ENCODE measurements around the gene PNPLA6. TPM values are rescaled to one million over a fixed set of nuclear protein-coding genes. Genes with fewer than 3 reads are reported as not detected.

The PNPLA6 gene
- polyA plus RNA-seq (ENCODE audit: insufficient read length): 34.7 TPM

DNA sequence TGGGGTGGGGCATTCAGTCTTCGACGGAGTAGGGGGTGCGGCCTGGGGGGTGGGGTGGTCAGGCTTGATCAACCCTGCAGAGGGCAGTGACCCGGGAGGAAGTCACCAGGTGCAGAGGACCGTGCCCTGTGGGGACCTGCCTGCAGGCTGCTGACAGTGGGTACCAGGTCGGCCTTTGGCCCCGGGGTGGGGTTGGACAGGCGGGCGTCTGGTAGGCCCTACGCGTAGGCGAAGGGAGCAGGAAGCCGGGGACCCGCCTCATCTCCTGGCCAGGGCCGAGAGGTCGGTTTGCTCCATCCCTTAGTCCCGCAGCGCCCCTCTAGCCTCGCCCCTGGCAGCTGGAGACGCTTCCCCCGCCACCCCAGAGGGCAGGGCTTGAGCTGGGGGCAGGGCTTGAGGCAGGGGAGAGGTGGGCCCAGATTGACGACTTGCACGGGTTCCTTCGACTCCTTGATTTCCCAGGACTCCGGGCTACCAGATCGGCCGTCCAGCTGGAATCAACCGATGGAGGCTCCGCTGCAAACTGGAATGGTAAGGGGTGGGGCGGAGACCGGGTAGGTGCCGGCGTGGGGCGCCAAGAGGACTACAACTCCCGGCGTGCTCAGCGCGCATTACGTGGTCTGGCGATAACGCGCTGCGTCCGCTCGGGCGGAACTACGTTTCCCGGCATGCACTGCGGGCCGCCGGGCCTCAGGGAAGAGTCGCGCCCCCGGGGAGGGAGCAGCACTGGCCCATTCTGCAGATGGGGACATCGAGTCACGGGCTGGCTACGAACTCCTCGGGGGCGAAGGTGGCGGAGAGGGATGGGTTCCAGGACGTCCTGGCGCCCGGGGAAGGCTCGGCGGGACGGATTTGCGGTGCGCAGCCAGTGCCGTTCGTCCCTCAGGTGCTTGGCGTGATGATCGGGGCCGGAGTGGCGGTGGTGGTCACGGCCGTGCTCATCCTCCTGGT lies at the start of gene PNPLA6:
PNPLA6 (plus strand) TSS at position 671 of the 951 bp plus-strand sequence; CDS start at position 743, 72 bp downstream.
- peak; percentile 98 for DNase-seq

DNA sequence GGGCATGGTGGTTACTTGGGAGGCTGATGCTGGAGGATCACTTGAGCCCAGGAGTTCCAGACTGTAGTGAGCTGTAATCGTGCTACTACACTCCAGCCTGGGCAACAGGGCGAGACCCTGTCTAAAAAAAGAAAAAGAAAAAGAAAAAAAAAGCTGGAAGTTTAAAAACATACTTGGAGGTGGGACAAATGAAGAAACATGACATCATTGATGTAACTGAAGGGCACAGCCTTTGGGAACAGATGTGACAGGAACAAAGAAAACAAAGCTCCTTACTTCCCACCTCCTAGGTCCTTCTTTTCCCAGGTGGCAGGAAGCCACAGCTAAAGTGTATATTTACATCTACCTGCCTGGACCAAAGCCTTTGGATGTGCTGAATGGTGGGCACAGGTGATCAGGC lies 48.6 kb upstream of the PNPLA6 start:
- DNase-seq: no peak

DNA sequence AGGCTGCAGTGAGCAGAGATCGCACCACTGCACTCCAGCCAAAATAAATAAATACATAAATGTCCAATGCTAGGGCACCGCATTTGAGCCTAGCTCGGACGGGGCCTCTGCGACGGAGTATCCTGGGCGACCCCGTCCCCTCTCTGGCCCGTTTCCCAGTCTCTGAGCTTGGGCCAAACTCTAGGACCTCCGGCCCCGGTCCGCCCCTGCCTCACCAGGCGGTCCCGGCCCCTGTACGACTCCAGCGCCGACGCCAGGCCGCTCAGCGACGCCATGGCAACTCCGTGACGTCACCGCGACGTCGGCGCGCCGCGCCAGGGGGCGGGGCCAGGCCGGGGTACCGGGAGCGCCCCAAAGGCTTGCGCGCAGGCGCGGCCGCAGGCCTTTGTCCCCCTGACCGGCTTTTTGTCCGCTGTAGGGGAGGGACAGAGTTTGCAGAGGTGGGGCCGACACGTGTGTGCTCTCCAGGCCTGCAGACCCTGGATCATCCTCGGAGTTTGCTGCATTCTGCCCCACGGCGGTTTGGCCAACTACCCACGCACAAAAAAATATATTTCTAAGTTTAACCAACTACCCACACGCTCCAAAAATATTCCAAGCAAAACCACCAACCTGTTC lies 46.7 kb upstream of the PNPLA6 start, which contains the start of gene PEX11G:
PEX11G (minus strand) TSS at position 300 of the 618 bp plus-strand sequence; CDS start at position 275, 25 bp downstream.
- peak; percentile 95 for DNase-seq

DNA sequence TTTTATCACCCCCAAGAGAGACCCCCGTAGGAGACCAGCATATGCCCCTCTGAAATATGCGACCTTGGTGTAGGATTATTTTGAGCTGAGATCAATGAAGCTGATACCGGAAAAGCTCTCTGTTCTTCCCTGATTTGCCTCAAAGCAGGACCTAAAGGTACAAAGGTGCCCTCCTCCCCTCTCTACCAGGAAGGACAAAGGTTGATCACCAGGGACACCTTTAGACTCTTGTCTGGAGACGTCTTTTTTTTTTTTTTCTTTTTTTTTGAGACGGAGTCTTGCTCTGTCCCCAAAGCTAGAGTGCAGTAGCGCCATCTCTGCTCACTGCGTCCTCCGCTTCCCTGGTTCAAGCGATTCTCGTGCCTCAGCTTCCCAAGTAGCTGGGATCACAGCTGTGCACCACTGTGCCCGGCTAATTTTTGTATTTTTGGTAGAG lies 45.9 kb upstream of the PNPLA6 start:
- DNase-seq: no peak

DNA sequence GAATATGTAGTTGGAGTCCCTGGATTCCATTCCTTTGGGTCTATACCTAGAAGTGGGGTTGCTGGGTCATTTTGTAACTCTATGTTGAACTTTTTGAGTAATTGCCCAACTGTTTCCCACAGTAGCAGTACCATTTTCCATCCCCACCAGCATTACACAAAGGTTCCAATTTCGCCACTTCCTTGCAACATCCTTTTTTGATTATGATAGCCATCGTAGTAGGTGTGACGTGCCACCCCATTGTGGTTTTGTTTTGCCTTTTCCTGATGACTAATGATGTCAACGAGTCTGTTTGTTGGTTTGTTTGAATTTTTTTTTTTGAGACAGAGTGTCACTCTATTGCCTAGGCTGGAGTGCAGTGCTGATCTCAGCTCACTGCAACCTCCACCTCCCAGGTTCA lies 43.4 kb upstream of the PNPLA6 start:
- no peak for DNase-seq

DNA sequence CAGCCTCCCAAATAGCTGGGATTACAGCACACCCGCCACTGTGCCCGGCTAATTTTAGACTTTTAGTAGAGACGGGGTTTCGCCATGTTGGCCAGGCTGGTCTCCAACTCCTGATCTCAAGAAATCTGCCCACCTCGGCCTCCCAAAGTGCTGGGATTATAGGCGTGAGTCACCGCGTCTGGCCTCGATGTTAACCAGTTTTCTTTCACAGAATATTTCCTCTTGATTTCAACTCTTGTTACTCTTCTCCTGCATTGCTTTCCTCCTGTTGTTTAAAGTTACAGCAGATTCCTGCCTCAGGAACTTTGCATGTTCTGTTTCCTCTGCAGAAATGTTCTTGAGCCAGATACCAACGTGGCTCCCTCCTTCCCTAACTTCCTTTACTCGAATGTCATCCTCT lies 43.0 kb upstream of the PNPLA6 start:
- no peak for DNase-seq

DNA sequence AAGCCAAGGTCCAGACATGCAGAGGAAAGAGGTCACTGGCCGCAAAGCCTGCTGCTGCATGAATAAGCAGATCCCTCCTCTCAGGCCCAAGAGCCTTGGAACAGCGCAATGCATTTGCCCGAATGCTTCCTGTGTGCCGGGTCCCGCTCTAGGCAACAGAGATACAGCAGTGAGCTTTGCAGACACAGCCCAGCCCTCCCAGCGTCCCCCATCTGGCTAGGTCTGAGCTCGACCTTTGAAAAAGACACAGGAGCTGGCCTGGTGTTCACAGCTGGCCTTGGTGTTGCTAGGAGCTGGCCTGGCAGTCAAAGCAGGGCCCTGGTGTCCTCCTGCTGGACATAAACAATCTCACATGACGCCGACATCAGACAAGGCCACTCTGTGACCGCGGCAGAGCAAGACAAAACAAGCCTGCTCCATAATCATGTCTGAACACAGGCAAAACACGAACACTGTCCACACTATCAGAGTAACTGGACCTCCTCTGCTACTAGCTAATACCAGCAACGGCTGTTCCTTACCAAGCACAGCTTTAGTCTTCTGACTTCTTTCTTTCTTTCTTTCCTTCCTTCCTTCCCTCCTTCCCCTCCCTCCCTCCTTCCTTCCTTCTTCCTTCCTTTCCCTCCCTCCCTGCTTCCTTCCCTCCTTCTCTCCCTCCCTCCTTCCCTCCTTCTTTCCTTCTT lies 41.0 kb upstream of the PNPLA6 start:
- no peak for DNase-seq

DNA sequence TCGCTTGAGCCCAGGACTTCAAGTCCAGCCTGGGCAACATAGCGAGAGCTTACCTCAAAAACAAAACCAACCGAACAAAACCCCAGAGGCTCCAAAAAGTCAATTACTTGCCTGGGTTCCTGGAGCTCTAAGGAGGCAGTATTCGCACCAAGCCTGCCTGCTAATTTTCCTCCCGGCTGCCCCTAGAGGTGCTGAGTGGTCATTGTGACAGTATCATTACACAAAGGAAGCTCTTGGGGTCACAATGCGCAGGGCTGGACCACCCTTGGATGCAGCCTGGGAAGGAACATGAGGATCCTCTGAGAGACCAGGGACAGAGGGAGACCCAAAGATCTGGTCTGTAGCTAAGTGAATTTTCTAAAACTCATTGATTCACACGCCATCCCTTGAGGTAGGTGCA lies 38.2 kb upstream of the PNPLA6 start:
- DNase-seq: no peak

DNA sequence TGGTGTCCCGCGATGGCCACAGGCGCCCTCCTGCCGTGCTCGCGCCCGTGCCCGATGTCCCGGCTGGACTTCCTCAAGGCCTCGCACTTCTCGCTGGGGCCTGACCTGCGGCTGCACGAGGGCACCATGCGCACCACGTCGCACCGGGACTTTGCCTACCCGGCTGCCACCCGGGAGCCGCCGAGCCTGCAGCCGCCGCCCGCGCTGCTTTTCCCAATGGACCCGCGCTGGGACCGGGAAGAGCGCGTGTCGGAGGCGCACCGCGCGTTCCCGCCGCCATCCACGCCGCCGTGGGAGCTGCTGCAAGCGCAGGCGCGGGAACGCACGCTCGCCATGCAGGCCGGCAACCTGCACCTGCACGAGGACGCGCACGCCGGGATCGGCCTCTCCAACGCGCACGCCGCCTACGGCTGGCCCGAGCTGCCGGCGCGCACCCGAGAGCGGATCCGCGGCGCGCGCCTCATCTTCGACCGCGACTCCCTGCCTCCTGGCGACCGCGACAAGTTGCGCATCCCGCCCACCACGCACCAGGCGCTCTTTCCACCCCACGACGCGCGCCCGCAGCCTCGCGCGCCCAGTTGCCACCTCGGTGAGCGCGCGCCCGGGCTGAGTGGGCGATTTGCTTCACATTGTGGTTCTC lies 34.6 kb upstream of the PNPLA6 start:
- DNase-seq: peak; percentile 57

DNA sequence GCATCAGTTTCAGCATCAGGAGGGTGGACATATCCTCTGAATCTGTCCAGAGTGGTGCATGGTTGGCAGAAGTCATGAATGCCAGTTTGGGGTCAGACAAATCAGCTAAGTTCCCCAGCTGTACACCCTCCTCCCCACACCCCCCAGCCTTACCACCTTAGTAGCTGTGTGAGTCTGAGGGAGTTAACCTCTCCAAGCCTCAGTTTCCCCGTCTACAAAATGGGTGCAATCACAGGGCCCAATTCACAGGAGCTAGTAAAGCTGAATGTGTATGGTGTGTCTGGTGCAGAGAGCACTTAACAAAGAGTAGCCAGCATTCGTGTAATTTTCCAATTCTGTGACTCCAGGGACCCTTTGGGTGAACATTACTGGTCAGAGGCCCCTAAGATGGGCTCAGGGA lies 33.0 kb upstream of the PNPLA6 start:
- DNase-seq: no peak

DNA sequence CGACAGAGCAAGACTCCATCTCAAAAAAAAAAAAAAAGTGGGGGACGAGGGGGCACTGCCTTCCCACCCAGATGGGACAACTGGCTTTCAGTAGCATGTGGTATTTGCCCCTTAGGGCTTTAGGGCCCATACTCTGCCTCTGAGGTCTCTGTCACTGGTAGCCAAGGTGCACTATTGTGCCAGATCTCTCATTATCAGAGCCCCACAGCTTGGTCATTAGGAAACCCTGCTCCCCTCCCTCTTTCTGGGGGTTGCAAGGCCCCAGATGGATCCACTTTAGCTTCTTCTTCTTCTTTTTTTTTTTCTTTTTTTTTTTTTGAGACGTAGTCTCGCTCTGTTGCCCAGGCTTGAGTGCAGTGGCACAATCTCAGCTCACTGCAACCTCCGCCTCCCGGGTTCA lies 30.8 kb upstream of the PNPLA6 start:
- no peak for DNase-seq

DNA sequence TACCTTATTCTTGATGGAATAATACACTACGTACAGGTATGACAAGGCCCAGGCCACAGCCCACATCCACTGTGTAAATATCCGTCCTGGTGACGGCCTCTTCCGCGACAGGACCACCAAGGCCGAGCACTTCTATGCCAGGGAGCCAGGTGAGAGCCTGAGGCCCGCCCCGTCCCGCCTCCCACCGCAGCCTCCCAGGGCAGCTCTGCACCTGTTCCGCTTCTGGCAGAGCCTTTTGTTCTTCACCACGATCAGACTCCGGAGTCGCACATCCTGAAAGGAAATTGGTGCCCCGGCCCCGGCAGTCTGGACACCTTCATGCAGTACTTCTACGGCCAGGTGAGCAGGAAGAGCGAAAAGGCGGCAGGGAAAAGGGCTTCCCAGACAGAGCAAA lies 30.2 kb upstream of the PNPLA6 start:
- DNase-seq: no peak

DNA sequence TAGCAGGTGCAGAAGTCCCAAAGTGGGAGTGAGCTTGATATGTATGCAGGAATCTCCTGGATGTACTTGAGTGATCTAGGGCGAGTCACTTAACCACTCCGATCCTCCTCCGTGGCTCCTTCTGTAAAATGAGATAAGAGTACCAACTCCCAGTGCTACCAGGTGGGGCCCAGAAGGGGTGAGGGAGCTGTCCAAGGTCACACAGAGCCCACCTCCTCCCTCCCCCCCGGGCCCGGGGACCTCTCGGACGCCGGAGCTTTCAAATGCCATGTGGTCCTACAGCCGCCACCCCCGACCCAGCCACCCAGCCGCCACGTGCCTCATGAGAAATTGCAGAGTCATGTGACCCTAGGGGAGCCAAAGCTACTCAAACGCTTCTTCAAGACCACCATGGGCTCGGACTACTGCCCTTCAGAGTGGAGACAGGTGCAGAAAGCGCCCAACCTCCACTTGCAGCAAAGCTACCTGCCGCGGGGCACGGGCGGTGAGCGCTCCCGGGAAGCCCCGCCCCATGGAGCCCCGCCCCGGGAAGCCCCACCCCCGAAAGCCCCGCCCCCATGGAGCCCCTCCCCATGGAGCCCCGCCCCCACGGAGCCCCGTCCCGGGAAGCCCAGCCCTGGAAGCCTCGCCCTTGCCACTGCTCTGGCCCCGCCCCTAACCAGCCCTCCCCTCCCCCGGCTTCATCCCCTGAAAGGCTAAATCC lies 29.7 kb upstream of the PNPLA6 start:
- DNase-seq: no peak

DNA sequence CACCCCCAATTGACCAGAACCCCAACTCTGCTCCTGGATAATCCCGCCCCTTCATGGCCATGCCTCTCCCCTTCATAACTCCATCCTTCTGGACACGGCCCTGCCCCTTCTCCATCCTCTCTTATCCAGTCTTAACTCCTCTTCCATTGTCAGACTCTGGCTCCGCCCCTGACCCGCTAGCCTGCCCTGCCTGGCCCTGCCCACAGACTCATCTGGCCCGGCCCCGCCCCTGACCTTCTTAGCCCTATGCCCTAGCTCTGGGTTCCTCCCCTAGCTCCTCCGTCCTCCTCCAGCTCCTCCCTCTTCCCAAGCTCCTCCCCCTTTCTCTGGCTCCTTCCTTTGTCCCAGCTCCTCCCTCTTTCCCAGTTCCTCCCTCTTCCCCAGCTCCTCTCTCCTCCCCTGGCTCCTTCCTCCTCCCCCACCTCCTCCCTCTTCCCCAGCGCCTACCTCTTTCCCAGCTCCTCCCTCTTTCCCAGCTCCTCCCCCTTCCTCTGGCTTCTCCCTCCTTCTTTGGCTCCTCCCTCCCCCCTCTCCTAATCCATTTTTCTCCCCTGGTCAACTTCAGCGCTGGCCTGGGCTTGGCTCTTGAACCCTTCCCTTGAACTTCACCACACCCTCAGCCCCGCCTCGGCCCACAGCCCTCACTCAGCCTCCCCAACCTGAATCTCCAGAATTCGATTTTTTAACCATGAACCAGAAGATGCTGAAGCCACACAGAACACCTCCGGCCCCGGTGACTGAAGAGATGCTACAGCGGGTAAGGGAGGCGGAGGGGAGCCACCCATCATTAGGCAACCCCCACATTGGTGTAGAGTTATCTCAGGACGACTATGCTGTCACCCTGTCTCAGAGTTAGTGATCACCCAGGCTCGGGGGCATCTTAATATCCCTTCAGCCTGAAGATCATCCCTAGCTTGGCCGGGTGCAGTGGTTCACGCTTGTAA lies 28.9 kb upstream of the PNPLA6 start:
- no peak for DNase-seq

DNA sequence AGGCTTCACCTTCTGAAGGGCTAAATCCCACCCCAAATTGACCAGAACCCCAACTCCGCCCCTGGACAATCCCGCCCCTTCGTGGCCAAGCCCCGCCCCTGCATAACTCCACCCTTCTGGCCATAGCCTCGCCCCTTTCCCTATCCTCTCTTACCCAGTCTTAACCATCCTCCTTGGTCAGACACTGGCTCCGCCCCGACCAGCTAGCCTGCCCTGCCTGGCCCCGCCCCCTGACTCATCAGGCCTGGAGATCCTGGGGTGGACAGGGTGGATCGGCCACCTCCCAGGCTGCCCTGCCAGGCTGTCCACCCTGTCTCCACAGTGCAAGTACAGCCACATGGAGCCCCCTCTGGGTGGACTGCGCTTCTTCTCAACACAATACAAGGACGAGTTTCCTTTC lies 27.6 kb upstream of the PNPLA6 start:
- DNase-seq: no peak

DNA sequence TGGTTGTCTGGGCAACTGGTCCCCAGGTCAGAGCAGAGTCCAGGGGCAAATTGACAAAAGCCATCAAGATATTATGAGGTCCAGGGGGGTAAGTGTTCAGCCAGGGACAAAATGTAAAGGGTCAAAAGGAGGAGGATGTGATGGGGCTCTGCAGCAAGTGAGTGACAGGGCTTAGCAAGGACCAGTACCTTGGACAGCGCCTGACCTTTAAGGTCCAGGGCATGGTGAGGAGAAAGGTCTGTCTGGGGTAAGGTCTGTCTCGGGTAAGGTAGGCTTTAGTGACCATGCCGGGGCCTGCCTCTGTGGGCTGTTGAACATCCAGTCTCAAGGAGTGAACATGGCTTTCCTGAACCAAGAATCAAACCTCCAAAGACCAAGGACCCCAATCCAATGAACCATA lies 25.9 kb upstream of the PNPLA6 start:
- no peak for DNase-seq

DNA sequence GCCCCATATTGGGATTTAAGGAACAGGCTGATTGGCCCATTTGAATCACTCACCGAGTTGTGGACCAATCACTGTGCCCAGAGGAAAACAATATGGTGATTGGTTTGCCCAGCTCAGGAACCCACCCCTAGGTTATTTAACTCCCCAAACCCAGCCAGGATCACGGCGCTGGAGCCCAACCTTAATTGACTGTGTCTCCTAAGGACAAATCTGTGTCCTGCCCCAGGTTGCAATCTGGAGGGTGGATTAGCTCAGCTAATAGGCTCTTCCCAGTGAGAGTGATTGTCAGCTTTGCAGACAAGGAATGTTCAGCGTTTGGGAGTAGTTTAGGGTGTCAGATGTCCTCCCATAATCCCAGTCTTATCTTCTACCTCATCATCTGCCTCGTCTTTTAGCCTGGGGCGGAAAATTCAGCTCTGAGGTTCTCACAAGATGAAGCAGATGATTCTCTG lies 23.1 kb upstream of the PNPLA6 start:
- no peak for DNase-seq

DNA sequence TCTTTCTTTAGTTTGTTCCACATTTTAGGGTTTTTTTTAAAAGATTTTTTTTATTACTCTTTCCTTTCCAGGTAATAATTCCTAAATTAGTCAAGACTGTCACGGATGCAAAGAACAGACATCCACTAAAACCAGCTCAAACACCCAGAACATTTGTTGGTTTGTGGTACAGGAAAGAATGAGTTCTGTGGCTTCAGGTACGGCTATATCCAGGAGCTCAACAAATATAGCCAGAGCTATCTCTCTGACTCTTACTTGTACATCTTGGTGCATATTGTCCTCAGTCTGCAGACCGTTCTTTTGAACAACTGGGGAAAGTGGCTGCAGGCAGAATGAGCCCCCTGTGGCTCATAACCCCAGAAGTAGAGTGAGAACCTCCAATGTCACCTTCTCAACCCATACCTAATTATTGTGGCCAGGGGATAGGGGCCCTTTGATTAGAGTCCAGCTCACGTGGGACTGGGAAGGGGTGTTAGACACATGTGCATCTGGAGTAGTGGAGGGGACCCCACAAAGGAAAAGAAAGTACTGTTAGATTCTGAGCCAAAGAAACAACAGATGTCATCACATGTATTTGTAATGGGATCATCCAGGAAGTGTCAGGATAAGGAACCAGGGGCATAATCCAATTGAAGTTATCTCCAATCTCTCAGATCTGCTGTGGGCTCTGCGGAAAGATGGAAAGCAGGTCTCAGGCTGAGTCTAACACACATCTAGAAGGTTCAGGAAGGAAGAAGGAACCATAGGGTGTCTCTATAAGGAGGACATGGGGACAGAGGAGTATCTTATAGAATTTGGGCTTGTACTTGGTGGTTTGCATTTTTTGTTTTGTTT lies 21.5 kb upstream of the PNPLA6 start:
- no peak for DNase-seq

DNA sequence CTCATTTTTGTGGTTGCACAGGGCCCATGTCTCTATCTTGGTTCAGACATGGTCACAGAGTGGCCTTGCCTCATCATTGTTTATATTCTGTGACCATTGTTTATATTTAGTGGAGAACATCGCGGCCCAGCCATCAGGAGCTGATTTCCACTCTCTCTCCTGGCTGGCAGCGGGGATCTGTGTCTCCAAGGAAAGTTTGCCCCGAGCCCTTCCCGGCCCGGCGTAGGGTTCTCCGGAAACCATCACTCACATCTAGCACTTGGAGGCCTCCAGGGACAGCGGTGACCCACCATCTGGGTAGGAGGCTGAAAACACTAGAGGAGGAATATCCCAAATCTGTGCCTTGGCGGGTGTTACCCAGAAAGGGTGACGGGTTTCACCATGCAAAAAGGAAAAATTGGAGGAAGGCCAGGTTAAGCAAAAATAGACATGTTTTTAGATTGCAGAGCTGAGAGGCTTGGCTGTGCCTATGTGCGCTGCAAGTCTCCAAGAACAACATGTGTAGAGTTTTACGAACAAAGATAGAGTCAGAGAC lies 20.3 kb upstream of the PNPLA6 start:
- DNase-seq: no peak
